Measurements from ENCODE around the gene APOL1.
"Not testable (repeated sequence)": the region's sequence is repeated elsewhere in the genome, so short reads cannot be mapped to it uniquely, and the experiment has no call there.

Gene APOL1

GRCh38 chr22:36288571-36289405 lies 35.9 kb downstream of the APOL1 start:
- Histone ChIP-seq H3K4me2 (ENCODE audit: low read length) (no peak overlapping the region), H3K27ac (ENCODE audit: low read depth, low read length, poor library complexity, severe bottlenecking) (no peak overlapping the region), H3K27me3 (ENCODE audit: insufficient read depth, low read length) (no peaks in the 10 kb centered on the region), H3K36me3 (ENCODE audit: insufficient read depth, low read length) (peaks cover 86% of the 10 kb centered on the region), H3K9me2 (ENCODE audit: low read depth, low read length) (no peaks in the 10 kb centered on the region), H3K9ac (ENCODE audit: low read length) (no peak overlapping the region), H4K20me1 (ENCODE audit: insufficient read depth, low read length) (no peaks in the 10 kb centered on the region), H3K4me1 (ENCODE audit: insufficient read depth, low read length, severe bottlenecking) (no peaks in the 10 kb centered on the region), H3F3A (ENCODE audit: insufficient read depth, low read length) (no peaks in the 10 kb centered on the region; the same call in 1 of the 2 replicates), H2AFZ (ENCODE audit: low read length) (no peak overlapping the region), H3K79me2 (ENCODE audit: insufficient read depth, low read length) (no peaks in the 10 kb centered on the region), H3K9me3 (ENCODE audit: low read length) (no peaks in the 10 kb centered on the region), H3K4me3 (ENCODE audit: low read depth, low read length, poor library complexity, severe bottlenecking) (no peak overlapping the region)
- TF ChIP-seq EZH2 (IDR thresholded peaks at IDR 0.05; ENCODE audit: borderline replicate concordance, low read length) (no peak), CTCF (IDR thresholded peaks at IDR 0.05; ENCODE audit: low read length) (no peak)

- Histone ChIP-seq H3K9ac (ENCODE audit: low read length) (no peak overlapping the region), H3K79me2 (ENCODE audit: insufficient read depth, low read length) (no peaks in the 10 kb centered on the region), H3K4me2 (ENCODE audit: low read length) (no peak overlapping the region), H3K27ac (ENCODE audit: low read depth, low read length, poor library complexity, severe bottlenecking) (no peak overlapping the region), H3K9me3 (ENCODE audit: low read length) (no peaks in the 10 kb centered on the region), H2AFZ (ENCODE audit: low read length) (no peak overlapping the region), H3K36me3 (ENCODE audit: insufficient read depth, low read length) (peaks cover 86% of the 10 kb centered on the region), H3K4me1 (ENCODE audit: insufficient read depth, low read length, severe bottlenecking) (no peaks in the 10 kb centered on the region), H3K27me3 (ENCODE audit: insufficient read depth, low read length) (no peaks in the 10 kb centered on the region), H3K4me3 (ENCODE audit: low read depth, low read length, poor library complexity, severe bottlenecking) (no peak overlapping the region), H4K20me1 (ENCODE audit: insufficient read depth, low read length) (no peaks in the 10 kb centered on the region), H3F3A (ENCODE audit: insufficient read depth, low read length) (no peaks in the 10 kb centered on the region; the same call in 1 of the 2 replicates), H3K9me2 (ENCODE audit: low read depth, low read length) (no peaks in the 10 kb centered on the region)
- TF ChIP-seq EZH2 (IDR thresholded peaks at IDR 0.05; ENCODE audit: borderline replicate concordance, low read length) (no peak), CTCF (IDR thresholded peaks at IDR 0.05; ENCODE audit: low read length) (no peak)
Measured at GRCh38 chr22:36289406-36289870, 36.5 kb downstream of the APOL1 start.

DNA sequence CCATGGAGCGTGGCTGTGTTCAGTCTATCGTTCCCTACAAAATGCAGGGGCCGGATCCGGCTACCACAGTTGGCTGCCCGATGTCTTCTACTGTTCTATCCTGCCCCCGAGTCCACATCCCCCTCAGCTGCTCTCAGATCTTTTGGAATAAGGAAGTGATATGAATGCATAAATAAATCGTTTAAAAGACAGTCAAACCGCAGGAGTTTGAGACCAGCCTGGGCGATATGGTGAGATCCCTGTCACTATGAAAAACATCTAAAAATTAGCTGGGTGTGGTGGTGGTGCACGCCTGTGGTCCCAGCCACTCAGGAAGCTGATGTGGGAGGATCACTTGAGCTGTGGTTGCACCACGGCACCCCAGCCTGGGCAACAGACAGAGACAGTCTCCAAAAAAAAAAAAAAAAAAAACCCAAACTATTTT lies 37.0 kb downstream of the APOL1 start:
- H3K9me3 ChIP-seq (ENCODE audit: low read length); H4K20me1 ChIP-seq (ENCODE audit: insufficient read depth, low read length); H3K27ac ChIP-seq (ENCODE audit: low read depth, low read length, poor library complexity, severe bottlenecking); H3K9ac ChIP-seq (ENCODE audit: low read length); H3K9me2 ChIP-seq (ENCODE audit: low read depth, low read length); H3F3A ChIP-seq (ENCODE audit: insufficient read depth, low read length); H2AFZ ChIP-seq (ENCODE audit: low read length); H3K4me1 ChIP-seq (ENCODE audit: insufficient read depth, low read length, severe bottlenecking); H3K27me3 ChIP-seq (ENCODE audit: insufficient read depth, low read length); H3K4me2 ChIP-seq (ENCODE audit: low read length); H3K79me2 ChIP-seq (ENCODE audit: insufficient read depth, low read length); H3K4me3 ChIP-seq (ENCODE audit: low read depth, low read length, poor library complexity, severe bottlenecking): not testable (repeated sequence)
- H3K36me3 ChIP-seq (ENCODE audit: insufficient read depth, low read length) = peaks cover 86% of the 10 kb centered on the region

DNA sequence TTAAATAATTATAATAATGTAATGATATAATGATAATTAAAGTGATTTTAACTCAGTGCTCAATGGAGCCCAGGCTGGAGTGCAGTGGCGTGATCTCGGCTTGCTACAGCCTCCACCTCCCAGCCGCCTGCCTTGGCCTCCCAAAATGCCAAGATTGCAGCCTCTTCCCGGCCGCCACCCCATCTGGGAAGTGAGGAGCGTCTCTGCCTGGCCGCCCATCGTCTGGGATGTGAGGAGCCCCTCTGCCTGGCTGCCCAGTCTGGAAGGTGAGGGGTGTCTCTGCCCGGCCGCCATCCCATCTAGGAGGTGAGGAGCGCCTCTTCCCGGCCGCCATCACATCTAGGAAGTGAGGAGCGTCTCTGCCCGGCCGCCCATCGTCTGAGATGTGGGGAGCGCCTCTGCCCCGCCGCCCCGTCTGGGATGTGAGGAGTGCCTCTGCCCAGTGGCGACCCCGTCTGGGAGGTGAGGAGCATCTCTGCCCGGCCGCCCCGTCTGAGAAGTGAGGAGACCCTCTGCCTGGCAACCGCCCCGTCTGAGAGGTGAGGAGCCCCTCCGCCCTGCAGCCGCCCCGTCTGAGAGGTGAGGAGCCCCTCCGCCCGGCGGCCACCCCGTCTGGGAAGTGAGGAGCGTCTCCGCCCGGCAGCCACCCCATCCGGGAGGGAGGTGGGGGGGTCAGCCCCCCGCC lies 37.6 kb downstream of the APOL1 start:
- not testable (repeated sequence) for H3K4me3 ChIP-seq (ENCODE audit: low read depth, low read length, poor library complexity, severe bottlenecking); H3K27ac ChIP-seq (ENCODE audit: low read depth, low read length, poor library complexity, severe bottlenecking); H3K9me2 ChIP-seq (ENCODE audit: low read depth, low read length); H4K20me1 ChIP-seq (ENCODE audit: insufficient read depth, low read length); H3K27me3 ChIP-seq (ENCODE audit: insufficient read depth, low read length); H3K9me3 ChIP-seq (ENCODE audit: low read length); H3K4me1 ChIP-seq (ENCODE audit: insufficient read depth, low read length, severe bottlenecking); H2AFZ ChIP-seq (ENCODE audit: low read length); H3K79me2 ChIP-seq (ENCODE audit: insufficient read depth, low read length); H3F3A ChIP-seq (ENCODE audit: insufficient read depth, low read length); H3K4me2 ChIP-seq (ENCODE audit: low read length); H3K9ac ChIP-seq (ENCODE audit: low read length)
- peaks cover 86% of the 10 kb centered on the region for H3K36me3 ChIP-seq (ENCODE audit: insufficient read depth, low read length)
